Activated T-helper 1 cell treated with Interleukin-2 at 50 U/mL for 16 hours (primary cell): Measurements from ENCODE around the gene SRC.

Source experiments
- DNase-seq: peaks from one replicate; pipeline ENCODE4 v3.0.0-alpha.2; 2020; ENCODE audit warnings: low read depth

Gene SRC

GRCh38 chr20:37383229-37383989 is 37.5 kb downstream of the SRC start:
- no peak for DNase-seq

DNA sequence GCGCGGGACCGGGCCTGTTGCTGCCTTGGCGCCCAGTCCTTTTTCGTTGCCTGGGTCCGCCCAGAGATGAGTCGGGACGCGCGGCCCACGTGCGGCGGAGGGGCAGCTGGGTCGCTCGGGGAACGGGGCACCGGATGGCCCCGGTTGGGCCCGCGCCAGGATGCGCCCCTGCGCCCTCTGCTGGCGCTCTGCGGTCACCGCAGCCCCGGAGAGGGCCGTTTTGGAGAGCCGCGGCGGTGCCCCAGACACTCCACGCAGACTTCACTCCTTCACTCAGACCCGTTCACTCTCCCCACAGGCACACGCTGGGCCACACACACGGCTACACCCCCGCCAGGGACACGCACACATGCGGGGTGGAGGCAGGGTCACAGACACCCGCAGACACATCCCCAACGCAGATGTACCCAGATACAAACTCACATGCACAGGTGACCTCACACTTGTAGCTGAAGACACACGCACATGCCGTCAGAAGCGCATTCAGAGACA is 38.8 kb downstream of the SRC start:
- peak; percentile 72 for DNase-seq

- no peak for DNase-seq
These were observed 39.2 kb downstream of the SRC start for GRCh38 chr20:37385176-37385575.

GRCh38 chr20:37385659-37386504 is 39.9 kb downstream of the SRC start:
- no peak for DNase-seq

GRCh38 chr20:37386505-37387251 is 40.7 kb downstream of the SRC start:
- DNase-seq = no peak

- DNase-seq = no peak
These were observed 41.8 kb downstream of the SRC start for GRCh38 chr20:37387519-37388269.

DNA sequence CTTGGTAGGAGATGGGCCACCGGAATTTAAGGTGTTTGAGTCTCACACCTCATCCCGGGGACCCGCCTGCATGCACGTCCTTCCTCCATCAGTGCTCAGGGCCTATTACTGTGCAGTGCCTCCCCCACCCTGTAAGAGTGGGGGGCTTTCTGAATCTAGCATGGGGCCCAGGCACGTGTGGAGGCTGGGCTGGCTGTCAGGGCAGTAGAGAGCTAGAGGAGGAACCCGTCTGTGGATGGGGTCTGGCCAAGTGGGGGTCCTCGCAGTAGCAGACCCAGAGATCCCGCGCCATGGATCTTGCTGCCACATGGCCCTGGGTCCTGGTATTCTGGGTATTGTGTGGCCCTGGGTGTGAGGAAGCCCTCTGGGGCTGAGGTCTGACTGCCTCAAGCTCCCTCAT is 42.9 kb downstream of the SRC start:
- no peak for DNase-seq

DNA sequence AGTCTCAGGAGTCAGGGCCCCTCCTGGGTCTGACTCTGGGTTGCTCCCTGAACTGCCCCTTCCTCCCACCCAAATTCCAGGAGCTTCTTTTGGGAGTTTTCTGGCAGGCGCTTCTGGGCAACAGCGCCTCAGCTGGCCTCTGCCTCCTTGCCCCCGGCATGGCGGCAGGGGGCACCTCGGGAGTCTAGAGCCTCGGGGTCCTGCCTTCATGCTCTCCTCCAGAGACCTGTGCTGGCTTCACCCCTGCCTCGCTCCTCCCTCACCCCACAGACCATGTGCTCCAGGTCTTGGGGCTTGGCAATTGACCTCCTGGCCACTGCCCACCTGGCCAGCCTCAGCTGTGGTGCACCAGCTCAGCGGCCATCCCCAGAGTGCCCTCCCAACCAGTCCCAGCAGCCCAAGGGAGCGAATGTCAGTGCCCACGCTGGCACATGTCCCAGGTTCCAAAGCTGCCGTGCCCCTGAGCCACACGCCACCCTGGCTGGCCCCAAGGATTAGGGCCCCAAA is 43.4 kb downstream of the SRC start:
- no peak for DNase-seq

- no peak for DNase-seq
These were observed 43.9 kb downstream of the SRC start for GRCh38 chr20:37389844-37390275.

DNA sequence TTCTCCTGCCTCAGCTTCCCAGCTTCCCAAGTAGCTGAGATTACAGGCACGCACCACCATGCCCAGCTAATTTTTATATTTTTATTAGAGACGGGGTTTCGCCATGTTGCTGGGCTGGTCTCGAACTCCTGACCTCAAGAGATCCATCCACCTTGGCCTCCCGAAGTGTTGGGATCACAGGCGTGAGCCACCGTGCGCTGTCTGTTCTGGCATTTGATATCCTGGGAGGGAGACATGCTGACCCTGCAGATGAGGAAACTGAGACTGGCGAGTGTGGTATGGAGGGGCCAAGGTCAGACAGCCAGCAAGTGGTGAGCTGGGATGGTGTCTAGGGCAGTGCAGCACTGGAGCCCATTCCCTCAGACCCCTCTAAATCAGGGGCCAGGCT is 44.6 kb downstream of the SRC start:
- no peak for DNase-seq

GRCh38 chr20:37390891-37391525 is 45.1 kb downstream of the SRC start:
- DNase-seq = no peak

DNA sequence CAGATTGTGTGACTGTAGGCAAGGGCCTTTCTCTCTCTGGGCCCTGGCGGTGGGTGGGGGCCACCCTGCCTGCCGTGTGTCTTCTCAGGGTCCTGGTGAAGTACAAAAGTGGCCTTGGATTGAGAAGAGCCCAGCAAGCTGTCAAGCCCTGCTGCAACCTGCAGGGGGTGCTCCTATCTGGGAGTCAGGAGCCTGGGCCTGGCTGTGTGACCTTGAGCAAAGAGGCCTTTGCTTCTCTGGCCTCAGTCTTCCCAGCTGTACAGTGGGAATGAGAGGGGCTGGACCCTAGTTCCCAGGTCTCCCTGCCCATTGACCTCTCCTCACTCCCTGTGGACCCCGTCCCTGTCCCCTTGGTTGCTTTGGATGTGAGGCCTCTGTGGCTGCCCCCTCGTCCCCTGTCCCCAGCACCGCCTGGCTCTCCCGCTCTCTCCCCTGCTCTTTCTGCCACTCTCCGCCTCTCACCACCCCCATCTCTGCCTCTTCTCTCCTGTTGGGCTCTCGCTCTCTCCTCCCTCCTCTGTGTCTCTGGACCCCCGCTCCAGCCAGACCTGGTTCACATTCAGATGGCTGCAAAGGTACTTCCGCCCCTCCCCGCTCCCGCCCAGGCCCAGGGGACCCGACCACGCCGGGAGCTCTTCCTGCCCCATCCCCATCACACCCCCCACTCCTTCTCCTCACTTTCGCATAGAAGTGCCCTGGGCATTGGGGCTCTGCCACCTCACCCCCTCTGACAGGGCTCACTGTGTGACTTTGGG is 46.7 kb downstream of the SRC start:
- DNase-seq = no peak

DNA sequence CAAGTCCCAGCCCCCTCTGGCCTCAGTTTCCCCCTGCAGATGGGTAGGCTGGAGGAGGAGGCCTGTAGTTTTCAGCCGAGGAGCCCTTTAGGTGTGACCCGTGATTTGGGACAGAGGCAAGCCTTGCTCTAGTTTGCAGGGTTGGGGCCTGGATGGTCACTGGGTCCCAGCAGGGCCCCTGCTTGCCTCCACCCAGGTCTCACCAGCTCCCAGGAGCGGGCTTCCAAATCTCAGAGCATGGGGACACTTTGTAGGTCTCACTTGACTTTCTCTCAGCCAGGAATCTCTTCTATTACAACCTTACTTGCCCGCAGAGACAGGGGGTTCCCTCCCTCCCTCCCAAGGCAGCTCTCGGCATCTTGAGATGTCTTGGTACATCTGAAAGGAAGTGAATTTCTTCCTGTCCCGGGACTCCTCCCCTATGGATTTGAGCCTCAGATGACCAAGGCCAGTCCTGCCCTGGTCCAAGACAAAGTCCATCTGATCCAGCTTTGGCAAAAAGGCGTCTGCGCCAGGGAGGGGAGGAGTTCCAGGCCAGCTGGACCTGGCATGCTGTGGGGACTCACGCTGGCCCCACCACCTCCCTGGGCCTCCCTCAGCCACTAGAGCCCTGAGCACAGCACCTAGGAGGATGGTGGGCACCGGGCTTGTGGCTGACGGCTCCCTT is 47.4 kb downstream of the SRC start:
- no peak for DNase-seq

DNA sequence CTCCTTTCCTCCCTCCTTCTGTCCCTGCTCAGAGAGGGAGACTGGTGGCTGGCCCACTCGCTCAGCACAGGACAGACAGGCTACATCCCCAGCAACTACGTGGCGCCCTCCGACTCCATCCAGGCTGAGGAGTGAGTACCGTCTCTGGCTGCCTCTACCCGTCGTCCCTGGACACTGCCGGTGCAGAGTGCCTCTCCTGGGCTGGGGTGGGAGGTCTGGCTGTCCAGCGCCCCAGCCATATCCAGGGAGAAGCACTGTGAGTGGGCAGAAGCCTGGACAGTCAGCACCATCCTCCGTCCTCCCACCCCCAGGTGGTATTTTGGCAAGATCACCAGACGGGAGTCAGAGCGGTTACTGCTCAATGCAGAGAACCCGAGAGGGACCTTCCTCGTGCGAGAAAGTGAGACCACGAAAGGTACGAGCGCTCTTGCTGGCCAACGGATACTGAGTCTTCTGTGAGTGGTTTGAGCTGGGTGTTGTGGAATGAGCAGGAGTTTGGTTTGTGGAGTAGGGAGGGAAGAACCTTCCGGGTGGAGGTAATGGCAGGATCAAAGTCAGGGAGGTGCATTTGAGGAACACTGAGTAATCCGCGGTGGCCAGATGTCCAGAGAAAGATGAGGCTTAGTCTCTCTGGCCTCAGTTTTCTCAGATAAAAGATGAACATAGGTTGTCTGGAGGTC is 48.1 kb downstream of the SRC start:
- no peak for DNase-seq

DNA sequence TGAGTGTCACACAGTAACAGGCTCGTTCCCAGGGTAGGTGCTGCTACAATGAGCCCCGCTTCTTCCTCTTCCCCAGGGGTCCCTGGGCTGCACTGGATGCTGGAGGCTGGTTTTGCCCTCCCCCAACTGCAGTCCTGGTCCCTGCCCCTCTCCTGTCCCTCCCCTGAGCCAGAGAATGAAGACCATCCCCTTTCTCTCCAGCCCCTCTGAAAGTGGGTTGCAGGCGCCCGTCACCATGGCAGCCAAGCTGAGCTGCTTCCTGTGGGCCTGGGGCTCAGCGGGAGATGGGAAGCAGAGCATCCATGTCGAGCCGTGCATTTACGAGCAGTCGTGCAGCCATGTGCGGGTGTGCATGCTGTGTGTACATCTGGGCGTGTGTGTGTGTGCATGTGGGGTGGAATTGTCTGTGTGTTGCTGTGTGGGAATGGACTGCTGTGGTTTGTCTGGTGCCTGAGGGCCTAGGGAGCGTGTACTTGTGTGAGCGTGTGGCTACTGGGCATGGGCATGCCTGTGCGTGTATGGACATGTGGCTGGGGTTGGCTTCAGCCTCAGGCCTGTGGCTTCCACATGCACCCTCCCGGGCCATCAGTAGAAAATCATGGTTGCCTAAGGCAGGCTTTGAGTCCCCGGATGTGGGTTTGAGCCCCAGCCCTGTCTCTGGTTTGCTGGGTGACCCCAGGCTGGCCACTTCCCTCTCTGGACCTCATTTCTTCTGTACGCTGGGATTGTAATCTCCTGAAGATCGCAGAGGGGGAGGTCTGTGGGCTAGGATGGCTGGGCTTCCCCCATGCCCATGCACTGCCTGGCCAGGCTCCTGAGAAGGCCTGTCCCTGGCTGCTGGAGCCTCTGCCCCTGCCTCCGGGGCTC is 48.8 kb downstream of the SRC start:
- no peak for DNase-seq

DNA sequence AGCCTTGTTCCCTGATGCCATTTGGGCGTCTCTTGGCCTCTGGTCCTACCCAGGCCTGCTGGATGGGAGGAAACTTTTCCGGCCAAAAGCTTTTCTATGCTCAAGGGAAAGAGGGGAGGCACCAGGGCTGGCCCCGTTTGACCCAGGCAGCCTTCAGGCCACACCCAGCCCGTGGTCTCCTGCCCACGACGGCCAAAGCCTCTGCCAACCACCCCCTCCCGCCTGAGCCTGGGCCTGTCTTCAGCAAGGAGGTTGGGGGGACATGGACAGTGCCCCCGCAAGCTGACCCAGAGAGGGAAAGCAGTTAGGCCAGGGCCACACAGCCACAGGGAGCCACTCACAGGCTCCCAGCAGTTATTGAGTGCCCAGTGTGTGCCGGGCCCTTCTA is 49.5 kb downstream of the SRC start:
- no peak for DNase-seq

DNA sequence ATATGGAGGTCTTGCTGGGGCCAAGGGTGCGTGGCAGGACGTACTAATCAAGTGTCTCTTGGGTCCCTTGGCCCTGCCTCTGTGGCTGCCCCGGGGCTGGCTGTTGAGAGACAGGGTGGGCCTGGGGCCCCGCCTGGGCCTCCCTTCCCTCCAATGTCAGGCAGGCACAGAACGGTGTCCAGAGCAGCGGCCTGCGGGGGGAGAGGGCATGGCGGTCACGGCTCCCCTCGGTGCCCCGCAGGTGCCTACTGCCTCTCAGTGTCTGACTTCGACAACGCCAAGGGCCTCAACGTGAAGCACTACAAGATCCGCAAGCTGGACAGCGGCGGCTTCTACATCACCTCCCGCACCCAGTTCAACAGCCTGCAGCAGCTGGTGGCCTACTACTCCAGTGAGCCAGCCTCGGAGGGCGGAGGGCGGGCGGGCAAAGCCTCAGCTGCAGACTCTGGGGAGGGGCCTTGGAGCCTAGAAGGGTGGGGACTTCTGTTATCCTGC is 50.0 kb downstream of the SRC start:
- DNase-seq = no peak
